Neural cell (in vitro differentiated cells): Measurements from ENCODE around the gene ZNF189.

Source experiments
- EP300 ChIP-seq: fragments of 450-650 bp; conservative IDR thresholded peaks from 2 replicates; pipeline ENCODE4 v1.6.1; 2014; ENCODE audit warnings: antibody characterized with exemption, mild to moderate bottlenecking, moderate library complexity; ENCODE audit not compliant: poor library complexity, severe bottlenecking
- EZH2 ChIP-seq: fragments of 200-600, 300-800 bp; shearing (Covaris generic), sonication (generic); IDR thresholded peaks from 2 replicates; pipeline ENCODE4 v1.6.1; 2014; ENCODE audit warnings: antibody characterized with exemption, low read length, borderline replicate concordance, mild to moderate bottlenecking; ENCODE audit not compliant: insufficient read depth, poor library complexity, severe bottlenecking
- POLR2AphosphoS5 ChIP-seq: IDR thresholded peaks from 2 replicates; pipeline ENCODE4 v1.6.1; 2012
- RAD21 ChIP-seq: fragments of 450-650 bp; conservative IDR thresholded peaks from 2 replicates; pipeline ENCODE4 v1.6.1; 2014; ENCODE audit warnings: antibody characterized with exemption, mild to moderate bottlenecking, moderate library complexity
- SMC3 ChIP-seq: fragments of 450-650 bp; conservative IDR thresholded peaks from 2 replicates; pipeline ENCODE4 v1.6.1; 2014; ENCODE audit warnings: antibody characterized with exemption, mild to moderate bottlenecking, moderate library complexity; ENCODE audit not compliant: poor library complexity
- TAF1 ChIP-seq: IDR thresholded peaks from 2 replicates; pipeline ENCODE4 v1.6.1; 2012; ENCODE audit warnings: low read depth
- TF ChIP-seq, protein P1 (sequence below): fragments of 450-650 bp; IDR thresholded peaks from 2 replicates; pipeline ENCODE4 v1.5.1; 2014; ENCODE audit warnings: antibody characterized with exemption, mild to moderate bottlenecking, moderate library complexity; ENCODE audit not compliant: poor library complexity, severe bottlenecking

DNA sequence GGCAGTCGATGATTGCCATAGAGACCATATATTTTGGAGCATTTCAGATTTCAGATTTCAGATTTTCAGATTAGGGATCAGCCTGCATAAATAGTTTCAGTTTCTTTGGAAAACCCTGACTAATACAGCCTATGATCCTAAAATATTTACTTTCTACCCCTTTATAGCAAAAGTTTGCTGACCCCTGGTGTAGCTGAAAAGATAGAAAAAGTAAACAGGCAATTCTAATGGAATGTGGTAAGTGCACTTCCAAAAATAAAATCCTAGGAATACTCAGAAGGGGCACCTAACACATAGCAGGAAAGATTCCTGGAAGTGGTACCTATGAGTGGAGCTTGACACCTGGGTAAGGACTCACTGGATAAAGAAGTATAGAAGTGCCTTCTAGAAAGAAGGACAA, 48.4 kb upstream of the ZNF189 start:
- no peak for TF ChIP-seq RAD21
- no peak for TF ChIP-seq EP300
- TF ChIP-seq SMC3: no peak
- no peak for TF ChIP-seq EZH2
- TF ChIP-seq, protein P1, sequence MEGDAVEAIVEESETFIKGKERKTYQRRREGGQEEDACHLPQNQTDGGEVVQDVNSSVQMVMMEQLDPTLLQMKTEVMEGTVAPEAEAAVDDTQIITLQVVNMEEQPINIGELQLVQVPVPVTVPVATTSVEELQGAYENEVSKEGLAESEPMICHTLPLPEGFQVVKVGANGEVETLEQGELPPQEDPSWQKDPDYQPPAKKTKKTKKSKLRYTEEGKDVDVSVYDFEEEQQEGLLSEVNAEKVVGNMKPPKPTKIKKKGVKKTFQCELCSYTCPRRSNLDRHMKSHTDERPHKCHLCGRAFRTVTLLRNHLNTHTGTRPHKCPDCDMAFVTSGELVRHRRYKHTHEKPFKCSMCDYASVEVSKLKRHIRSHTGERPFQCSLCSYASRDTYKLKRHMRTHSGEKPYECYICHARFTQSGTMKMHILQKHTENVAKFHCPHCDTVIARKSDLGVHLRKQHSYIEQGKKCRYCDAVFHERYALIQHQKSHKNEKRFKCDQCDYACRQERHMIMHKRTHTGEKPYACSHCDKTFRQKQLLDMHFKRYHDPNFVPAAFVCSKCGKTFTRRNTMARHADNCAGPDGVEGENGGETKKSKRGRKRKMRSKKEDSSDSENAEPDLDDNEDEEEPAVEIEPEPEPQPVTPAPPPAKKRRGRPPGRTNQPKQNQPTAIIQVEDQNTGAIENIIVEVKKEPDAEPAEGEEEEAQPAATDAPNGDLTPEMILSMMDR: no peak
- TF ChIP-seq POLR2AphosphoS5: no peak
- no peak for TF ChIP-seq TAF1
